Measurements from ENCODE around the gene CARMIL1.

Gene CARMIL1

DNA sequence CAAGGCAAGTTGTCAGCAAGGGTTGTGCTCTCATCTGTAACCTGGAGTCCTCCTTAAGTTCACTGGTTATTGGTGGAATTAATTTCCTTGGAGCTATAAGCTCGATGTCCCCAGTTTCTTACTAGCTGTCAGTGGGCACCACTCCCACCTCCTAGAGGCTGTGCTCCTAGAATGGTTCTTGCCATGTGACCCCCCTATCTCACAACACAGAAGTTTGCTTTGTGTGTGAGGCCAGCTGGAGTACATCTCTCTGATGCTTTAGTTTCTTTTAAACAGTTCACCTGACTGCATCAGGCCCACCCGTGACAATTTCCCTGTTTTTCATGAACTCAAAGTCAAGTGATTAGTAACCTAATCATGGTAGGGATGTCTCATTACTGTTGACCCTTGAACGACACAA is 193.7 kb downstream of the CARMIL1 start:
- no peak overlapping the region for H2BK120ac ChIP-seq (ENCODE audit: insufficient read depth, low read length, poor library complexity)

DNA sequence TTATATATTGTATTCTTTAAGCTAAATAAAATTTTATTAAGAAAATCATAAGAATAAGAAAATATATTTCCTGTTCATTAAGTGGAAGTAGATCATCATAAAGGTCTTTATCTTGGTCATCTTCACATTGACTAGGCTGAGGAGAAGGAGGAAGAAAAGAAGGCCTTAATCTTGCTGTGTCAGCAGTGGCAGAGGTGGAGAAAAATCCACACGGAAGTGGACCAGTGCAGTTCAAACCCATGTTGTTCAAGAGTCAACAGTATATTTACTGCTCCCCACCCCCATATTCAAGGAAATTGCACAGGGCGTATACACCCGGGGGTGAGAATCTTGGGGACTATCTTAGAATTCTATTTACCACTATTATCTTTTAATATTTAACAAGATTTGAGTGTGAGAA is 194.3 kb downstream of the CARMIL1 start:
- Histone ChIP-seq H3K4me2 (ENCODE audit: low read length) (no peak overlapping the region), H4K8ac (ENCODE audit: low read depth, low read length) (no peak overlapping the region), H3K27me3 (ENCODE audit: insufficient read depth, low read length) (no peaks in the 10 kb centered on the region), H3K4ac (ENCODE audit: low read depth, low read length) (no peak overlapping the region), H3K79me2 (ENCODE audit: control insufficient read depth, insufficient read depth, low read length, poor library complexity) (no peaks in the 10 kb centered on the region), H3K36me3 (ENCODE audit: control insufficient read depth in 1 of 2, insufficient read depth in 2 of 2, low read length in 2 of 2) (no peaks in the 10 kb centered on the region), H3K23ac (ENCODE audit: low read length) (no peak overlapping the region), H3K9ac (ENCODE audit: low read length) (no peak overlapping the region), H3K14ac (ENCODE audit: low read length) (no peak overlapping the region), H4K91ac (ENCODE audit: low read depth, low read length) (no peak overlapping the region), H2BK12ac (ENCODE audit: low read length) (no peak overlapping the region), H3K4me3 (ENCODE audit: low read depth, low read length) (no peak overlapping the region), H3K27ac (ENCODE audit: low read depth, low read length) (no peak overlapping the region), H2BK120ac (ENCODE audit: insufficient read depth, low read length, poor library complexity) (no peak overlapping the region), H2BK5ac (ENCODE audit: low read depth, low read length, poor library complexity) (no peak overlapping the region), H3K9me3 (ENCODE audit: insufficient read depth, low read depth, low read length) (no peaks in the 10 kb centered on the region), H4K12ac (ENCODE audit: low read depth, low read length) (no peak overlapping the region), H3K79me1 (ENCODE audit: low read length) (peaks cover 2% of the 10 kb centered on the region), H3K18ac (ENCODE audit: low read length) (no peak overlapping the region), H3K4me1 (ENCODE audit: control insufficient read depth in 1 of 2, insufficient read depth in 2 of 2, low read length in 2 of 2) (peaks cover 2 to 6% of the 10 kb centered on the region in 2 experiments), H2AK5ac (ENCODE audit: low read length) (no peak overlapping the region), H2AFZ (ENCODE audit: insufficient read depth, low read length, poor library complexity) (no peak overlapping the region)
- WGBS (ENCODE audit: extremely low coverage, insufficient coverage, insufficient read length): no CpG with 5 or more reads among the region's 3 CpGs
- DNase-seq: no peak

More for the DNA sequence above, 193.7 kb downstream of the CARMIL1 start:
- no peaks in the 10 kb centered on the region for H3K79me2 ChIP-seq (ENCODE audit: control insufficient read depth, insufficient read depth, low read length, poor library complexity)
- H3K18ac ChIP-seq (ENCODE audit: low read length): no peak overlapping the region
- no peak overlapping the region for H3K9ac ChIP-seq (ENCODE audit: low read length)
- peaks cover 2% of the 10 kb centered on the region for H3K79me1 ChIP-seq (ENCODE audit: low read length)
- H3K27ac ChIP-seq (ENCODE audit: low read depth, low read length): no peak overlapping the region
- no CpG with 5 or more reads among the region's 3 CpGs for WGBS (ENCODE audit: extremely low coverage, insufficient coverage, insufficient read length)
- no peak overlapping the region for H4K91ac ChIP-seq (ENCODE audit: low read depth, low read length)
- H2BK5ac ChIP-seq (ENCODE audit: low read depth, low read length, poor library complexity): no peak overlapping the region
- no peaks in the 10 kb centered on the region for H3K27me3 ChIP-seq (ENCODE audit: insufficient read depth, low read length)
- no peak overlapping the region for H4K12ac ChIP-seq (ENCODE audit: low read depth, low read length)
- H2BK12ac ChIP-seq (ENCODE audit: low read length): no peak overlapping the region
- no peak overlapping the region for H2AFZ ChIP-seq (ENCODE audit: insufficient read depth, low read length, poor library complexity)
- H3K4me3 ChIP-seq (ENCODE audit: low read depth, low read length): no peak overlapping the region
- H4K8ac ChIP-seq (ENCODE audit: low read depth, low read length): no peak overlapping the region
- H2AK5ac ChIP-seq (ENCODE audit: low read length): no peak overlapping the region
- no peak overlapping the region for H3K23ac ChIP-seq (ENCODE audit: low read length)
- H3K4me1 ChIP-seq (ENCODE audit: control insufficient read depth in 1 of 2, insufficient read depth in 2 of 2, low read length in 2 of 2): peaks cover 2 to 6% of the 10 kb centered on the region in 2 experiments
- H3K36me3 ChIP-seq (ENCODE audit: control insufficient read depth in 1 of 2, insufficient read depth in 2 of 2, low read length in 2 of 2): no peaks in the 10 kb centered on the region
- no peak for DNase-seq
- no peak overlapping the region for H3K4me2 ChIP-seq (ENCODE audit: low read length)
- no peak overlapping the region for H3K14ac ChIP-seq (ENCODE audit: low read length)
- H3K9me3 ChIP-seq (ENCODE audit: insufficient read depth, low read depth, low read length): no peaks in the 10 kb centered on the region
- no peak overlapping the region for H3K4ac ChIP-seq (ENCODE audit: low read depth, low read length)

DNA sequence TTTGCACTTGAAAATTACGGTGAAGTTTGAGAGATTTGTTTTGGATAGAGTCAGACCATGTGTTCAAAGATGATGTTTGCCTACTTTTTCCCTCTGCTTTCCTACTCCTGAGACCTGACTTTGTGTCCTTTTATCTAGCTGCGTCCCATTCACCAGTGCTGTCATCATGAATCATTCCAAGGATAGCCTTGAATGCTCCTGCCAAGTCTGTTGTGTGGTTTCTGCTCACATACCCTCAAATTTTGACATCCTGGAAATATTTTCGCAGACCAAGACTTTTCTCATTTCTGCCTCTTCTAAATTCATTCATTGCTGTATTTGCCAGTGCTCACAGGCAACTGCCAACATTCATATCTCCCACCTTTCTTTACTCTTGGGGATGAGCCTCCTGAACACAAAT is 197.0 kb downstream of the CARMIL1 start:
- H2BK12ac ChIP-seq (ENCODE audit: low read length): no peak overlapping the region
- H2BK120ac ChIP-seq (ENCODE audit: insufficient read depth, low read length, poor library complexity): no peak overlapping the region
- no peak for DNase-seq
- H3K18ac ChIP-seq (ENCODE audit: low read length): no peak overlapping the region
- no peak overlapping the region for H2AK5ac ChIP-seq (ENCODE audit: low read length)
- no peak overlapping the region for H2BK5ac ChIP-seq (ENCODE audit: low read depth, low read length, poor library complexity)
- H2AFZ ChIP-seq (ENCODE audit: insufficient read depth, low read length, poor library complexity): no peak overlapping the region
- no peaks in the 10 kb centered on the region for H3K9me3 ChIP-seq (ENCODE audit: insufficient read depth, low read depth, low read length)
- no peak overlapping the region for H3K9ac ChIP-seq (ENCODE audit: low read length)
- H4K12ac ChIP-seq (ENCODE audit: low read depth, low read length): no peak overlapping the region
- no peaks in the 10 kb centered on the region for H3K27me3 ChIP-seq (ENCODE audit: insufficient read depth, low read length)
- H3K36me3 ChIP-seq (ENCODE audit: control insufficient read depth in 1 of 2, insufficient read depth in 2 of 2, low read length in 2 of 2): no peaks in the 10 kb centered on the region
- no peak overlapping the region for H3K14ac ChIP-seq (ENCODE audit: low read length)
- no peak overlapping the region for H4K8ac ChIP-seq (ENCODE audit: low read depth, low read length)
- no peak overlapping the region for H3K4me3 ChIP-seq (ENCODE audit: low read depth, low read length)
- H3K4ac ChIP-seq (ENCODE audit: low read depth, low read length): no peak overlapping the region
- H3K27ac ChIP-seq (ENCODE audit: low read depth, low read length): no peak overlapping the region
- H3K4me2 ChIP-seq (ENCODE audit: low read length): no peak overlapping the region
- no CpG with 5 or more reads among the region's 3 CpGs for WGBS (ENCODE audit: extremely low coverage, insufficient coverage, insufficient read length)
- H3K79me1 ChIP-seq (ENCODE audit: low read length): peaks cover 2% of the 10 kb centered on the region
- H3K79me2 ChIP-seq (ENCODE audit: control insufficient read depth, insufficient read depth, low read length, poor library complexity): no peaks in the 10 kb centered on the region
- no peak overlapping the region for H4K91ac ChIP-seq (ENCODE audit: low read depth, low read length)
- H3K4me1 ChIP-seq (ENCODE audit: control insufficient read depth in 1 of 2, insufficient read depth in 2 of 2, low read length in 2 of 2): peaks cover 2 to 6% of the 10 kb centered on the region in 2 experiments
- no peak overlapping the region for H3K23ac ChIP-seq (ENCODE audit: low read length)

DNA sequence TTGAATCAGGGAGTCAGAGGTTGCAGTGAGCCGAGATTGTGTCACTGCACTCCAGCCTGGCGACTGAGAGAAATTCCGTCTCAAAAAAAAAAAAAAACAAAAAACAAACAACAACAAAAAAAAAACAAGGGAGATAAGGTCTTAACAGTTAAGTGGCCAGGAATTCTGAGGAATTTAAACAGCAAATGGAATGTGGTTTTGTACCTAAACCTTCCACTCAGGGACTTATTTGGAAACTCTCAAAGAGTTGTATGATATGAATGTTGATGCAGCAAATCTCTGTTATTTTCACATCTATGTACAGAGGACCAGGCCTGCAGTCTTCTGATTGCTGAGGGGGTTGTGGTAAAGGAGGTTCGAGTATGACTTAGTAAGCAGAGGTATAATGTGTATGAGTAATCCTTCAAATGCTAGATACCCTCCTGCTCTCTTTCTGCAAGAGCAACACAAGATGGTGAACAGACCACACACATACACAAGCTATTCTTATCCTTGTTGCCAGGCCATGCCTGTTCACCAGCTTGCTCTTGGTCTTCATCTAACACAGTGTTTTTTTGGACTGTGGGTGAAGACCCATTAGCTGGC is 197.9 kb downstream of the CARMIL1 start:
- peak overlapping the region; percentile 73 for H2BK5ac ChIP-seq (ENCODE audit: low read depth, low read length, poor library complexity)
- no peak overlapping the region for H3K4ac ChIP-seq (ENCODE audit: low read depth, low read length)
- DNase-seq: peak; percentile 67 to 92
- WGBS (ENCODE audit: extremely low coverage, insufficient coverage, insufficient read length): no CpG with 5 or more reads among the region's 4 CpGs
- H3K36me3 ChIP-seq (ENCODE audit: control insufficient read depth in 1 of 2, insufficient read depth in 2 of 2, low read length in 2 of 2): no peaks in the 10 kb centered on the region
- H3K18ac ChIP-seq (ENCODE audit: low read length): no peak overlapping the region
- H2BK12ac ChIP-seq (ENCODE audit: low read length): no peak overlapping the region
- no peaks in the 10 kb centered on the region for H3K27me3 ChIP-seq (ENCODE audit: insufficient read depth, low read length)
- no peak overlapping the region for H2AK5ac ChIP-seq (ENCODE audit: low read length)
- no peak overlapping the region for H4K91ac ChIP-seq (ENCODE audit: low read depth, low read length)
- no peaks in the 10 kb centered on the region for H3K79me2 ChIP-seq (ENCODE audit: control insufficient read depth, insufficient read depth, low read length, poor library complexity)
- no peak overlapping the region for H3K4me2 ChIP-seq (ENCODE audit: low read length)
- H3K4me3 ChIP-seq (ENCODE audit: low read depth, low read length): no peak overlapping the region
- no peak overlapping the region for H3K14ac ChIP-seq (ENCODE audit: low read length)
- H3K4me1 ChIP-seq (ENCODE audit: control insufficient read depth in 1 of 2, insufficient read depth in 2 of 2, low read length in 2 of 2): peaks cover 2 to 6% of the 10 kb centered on the region in 2 experiments
- peaks cover 2% of the 10 kb centered on the region for H3K79me1 ChIP-seq (ENCODE audit: low read length)
- H3K27ac ChIP-seq (ENCODE audit: low read depth, low read length): peak overlapping the region; percentile 83
- H3K9ac ChIP-seq (ENCODE audit: low read length): no peak overlapping the region
- no peak overlapping the region for H4K12ac ChIP-seq (ENCODE audit: low read depth, low read length)
- H4K8ac ChIP-seq (ENCODE audit: low read depth, low read length): no peak overlapping the region
- H3K23ac ChIP-seq (ENCODE audit: low read length): no peak overlapping the region
- no peaks in the 10 kb centered on the region for H3K9me3 ChIP-seq (ENCODE audit: insufficient read depth, low read depth, low read length)
- no peak overlapping the region for H2BK120ac ChIP-seq (ENCODE audit: insufficient read depth, low read length, poor library complexity)
- H2AFZ ChIP-seq (ENCODE audit: insufficient read depth, low read length, poor library complexity): no peak overlapping the region
